H1 (cell line): ENCODE data around the gene EVA1C.

Experiments used
- EP300 ChIP-seq, 2 experiments: IDR thresholded peaks; 1 replicate in 1 of 2; 2 replicates in 1 of 2; pipeline ENCODE4 v1.6.1; 2011 to 2012; ENCODE audit warnings: low read depth in 2 of 2, low read length in 2 of 2, mild to moderate bottlenecking in 2 of 2, borderline replicate concordance in 1 of 2, inconsistent platforms in 1 of 2, moderate library complexity in 1 of 2
- POLR2A ChIP-seq, 2 experiments: IDR thresholded peaks; 1 replicate in 1 of 2; 2 replicates in 1 of 2; pipeline ENCODE4 v1.6.1; 2011; ENCODE audit warnings: low read depth in 2 of 2, low read length in 2 of 2, mild to moderate bottlenecking in 2 of 2; ENCODE audit errors: control extremely low read depth in 1 of 2
- POLR2AphosphoS5 ChIP-seq: IDR thresholded peaks from 2 replicates; pipeline ENCODE4 v1.6.1; 2011; ENCODE audit warnings: low read depth, low read length
- POU5F1 ChIP-seq: IDR thresholded peaks from 2 replicates; pipeline ENCODE4 v1.6.1; 2011; ENCODE audit warnings: low read depth, mild to moderate bottlenecking, low read length, moderate library complexity
- RAD21 ChIP-seq, 2 experiments: IDR thresholded peaks in 1 of 2; conservative IDR thresholded peaks in 1 of 2; 2 replicates each; pipeline ENCODE4 v1.6.1; 2011; ENCODE audit warnings: low read depth in 2 of 2, low read length in 2 of 2, improper control_type of control experiment in 1 of 2, inconsistent platforms in 1 of 2, mild to moderate bottlenecking in 1 of 2, moderate library complexity in 1 of 2
- RBBP5 ChIP-seq: IDR thresholded peaks from 2 replicates; pipeline ENCODE4 v1.7.1; 2012; ENCODE audit warnings: low read depth, mild to moderate bottlenecking, inconsistent platforms, low read length, moderate library complexity, borderline replicate concordance
- RFX5 ChIP-seq: IDR thresholded peaks from 2 replicates; pipeline ENCODE4 v1.6.1; 2011; ENCODE audit warnings: low read depth, low read length, improper control_type of control experiment, borderline replicate concordance
- RXRA ChIP-seq: IDR thresholded peaks from 2 replicates; pipeline ENCODE4 v1.6.1; 2011; ENCODE audit warnings: low read depth, mild to moderate bottlenecking, low read length, moderate library complexity; ENCODE audit not compliant: insufficient read depth
- SP1 ChIP-seq: IDR thresholded peaks from 2 replicates; pipeline ENCODE4 v1.6.1; 2011; ENCODE audit warnings: low read depth, low read length
- TCF12 ChIP-seq: IDR thresholded peaks from 2 replicates; pipeline ENCODE4 v1.6.1; 2011; ENCODE audit warnings: low read depth, mild to moderate bottlenecking, low read length
- TF ChIP-seq, protein P1 (sequence below), 3 experiments: IDR thresholded peaks; 1 replicate in 2 of 3; 2 replicates in 1 of 3; pipeline versions ENCODE4 v1.5.1 to v1.6.1; 2011; ENCODE audit warnings: low read length in 3 of 3, mild to moderate bottlenecking in 3 of 3, inconsistent platforms in 2 of 3, low read depth in 1 of 3, moderate library complexity in 1 of 3; ENCODE audit not compliant: insufficient read depth in 1 of 3; ENCODE audit errors: control extremely low read depth in 1 of 3
- TF ChIP-seq, protein P2 (sequence below): IDR thresholded peaks from 2 replicates; pipeline ENCODE4 v1.6.1; 2012; ENCODE audit warnings: inconsistent platforms

DNA sequence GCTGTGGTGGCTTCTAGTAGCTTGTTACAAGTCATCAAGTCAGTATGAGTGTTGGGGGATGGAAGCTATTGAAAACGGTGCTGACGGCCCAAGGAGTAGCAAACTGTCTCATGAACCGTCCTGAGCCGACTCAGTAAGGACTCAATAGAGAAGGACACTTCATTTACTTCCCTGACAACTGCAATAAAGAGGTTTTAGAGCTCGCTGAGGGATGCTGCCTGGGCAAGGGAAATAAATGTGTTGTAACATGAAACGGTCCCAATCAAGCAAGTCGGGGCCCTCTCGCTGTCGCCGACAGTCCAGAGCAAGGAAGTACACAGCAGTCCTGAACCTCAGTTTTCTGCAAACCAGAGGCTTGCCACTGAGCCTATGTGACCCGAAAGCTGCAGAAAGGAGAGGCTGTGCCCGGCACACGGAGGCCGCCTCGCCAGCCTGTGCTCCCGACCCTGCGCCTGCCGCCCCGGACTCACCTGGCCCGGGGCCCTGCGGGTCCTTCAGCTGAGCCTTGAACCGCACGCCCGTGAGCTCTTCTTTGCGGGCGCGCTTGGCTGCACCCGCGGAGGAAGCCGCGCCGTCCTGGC, 20.1 kb upstream of the EVA1C start:
- TF ChIP-seq RFX5 (no peak), POU5F1 (no peak), POLR2A (IDR thresholded peaks at IDR 0.05; ENCODE audit: control extremely low read depth in 1 of 2, low read depth in 2 of 2, low read length in 2 of 2) (no peak), RAD21 (IDR thresholded peaks at IDR 0.05 in 1 of 2, conservative IDR thresholded peaks at IDR 0.05 in 1 of 2; ENCODE audit: low read depth in 2 of 2, low read length in 2 of 2) (no peak), POLR2AphosphoS5 (no peak), RBBP5 (no peak; the same call in 1 of the 2 replicates), EP300 (IDR thresholded peaks at IDR 0.05; ENCODE audit: borderline replicate concordance in 1 of 2, low read depth in 2 of 2, low read length in 2 of 2) (no peak), TCF12 (no peak), SP1 (no peak), RXRA (no peak)
- TF ChIP-seq, protein P1, sequence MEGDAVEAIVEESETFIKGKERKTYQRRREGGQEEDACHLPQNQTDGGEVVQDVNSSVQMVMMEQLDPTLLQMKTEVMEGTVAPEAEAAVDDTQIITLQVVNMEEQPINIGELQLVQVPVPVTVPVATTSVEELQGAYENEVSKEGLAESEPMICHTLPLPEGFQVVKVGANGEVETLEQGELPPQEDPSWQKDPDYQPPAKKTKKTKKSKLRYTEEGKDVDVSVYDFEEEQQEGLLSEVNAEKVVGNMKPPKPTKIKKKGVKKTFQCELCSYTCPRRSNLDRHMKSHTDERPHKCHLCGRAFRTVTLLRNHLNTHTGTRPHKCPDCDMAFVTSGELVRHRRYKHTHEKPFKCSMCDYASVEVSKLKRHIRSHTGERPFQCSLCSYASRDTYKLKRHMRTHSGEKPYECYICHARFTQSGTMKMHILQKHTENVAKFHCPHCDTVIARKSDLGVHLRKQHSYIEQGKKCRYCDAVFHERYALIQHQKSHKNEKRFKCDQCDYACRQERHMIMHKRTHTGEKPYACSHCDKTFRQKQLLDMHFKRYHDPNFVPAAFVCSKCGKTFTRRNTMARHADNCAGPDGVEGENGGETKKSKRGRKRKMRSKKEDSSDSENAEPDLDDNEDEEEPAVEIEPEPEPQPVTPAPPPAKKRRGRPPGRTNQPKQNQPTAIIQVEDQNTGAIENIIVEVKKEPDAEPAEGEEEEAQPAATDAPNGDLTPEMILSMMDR (IDR thresholded peaks at IDR 0.05; ENCODE audit: control extremely low read depth in 1 of 3, insufficient read depth in 1 of 3, low read depth in 1 of 3, low read length in 3 of 3) = no peak
- TF ChIP-seq, protein P2, sequence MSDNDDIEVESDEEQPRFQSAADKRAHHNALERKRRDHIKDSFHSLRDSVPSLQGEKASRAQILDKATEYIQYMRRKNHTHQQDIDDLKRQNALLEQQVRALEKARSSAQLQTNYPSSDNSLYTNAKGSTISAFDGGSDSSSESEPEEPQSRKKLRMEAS = no peak
